ENCODE results near the gene CCNJL. TPM values are rescaled to one million over a fixed set of nuclear protein-coding genes. Genes with fewer than 3 reads are reported as not detected.
"Not testable (repeated sequence)": the region's sequence is repeated elsewhere in the genome, so short reads cannot be mapped to it uniquely, and the experiment has no call there.

CCNJL gene
- total RNA-seq, 1 donor from 2014 or later = not detected

GRCh38 chr5:160334716-160335115 lies 22.4 kb upstream of the CCNJL start:
- intact Hi-C loops (cut with micrococcal nuclease) = not testable (repeated sequence)

GRCh38 chr5:160333721-160334120 lies 21.4 kb upstream of the CCNJL start:
- intact Hi-C loops (cut with micrococcal nuclease) = no loop called here

DNA sequence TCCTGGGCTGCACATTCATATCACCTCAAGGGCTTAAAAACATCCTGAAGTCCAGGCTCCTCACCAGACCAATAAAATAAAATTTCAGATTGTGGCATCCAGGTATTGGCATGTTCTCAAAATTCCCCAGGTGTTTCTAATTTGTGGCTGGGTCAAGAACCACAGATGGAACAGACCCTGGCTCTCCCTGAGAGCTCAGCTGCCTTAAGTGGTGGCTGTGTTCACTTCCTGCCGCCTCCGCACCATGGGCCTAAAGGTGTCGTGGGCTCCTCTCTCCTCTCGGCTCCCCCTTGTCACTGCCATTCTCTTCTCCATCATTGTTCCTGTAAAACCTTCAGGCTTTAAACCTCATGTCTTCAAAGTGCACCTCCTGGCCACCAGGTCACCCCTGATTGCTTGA lies 17.8 kb upstream of the CCNJL start:
- intact Hi-C loops (cut with micrococcal nuclease) = no loop called here

DNA sequence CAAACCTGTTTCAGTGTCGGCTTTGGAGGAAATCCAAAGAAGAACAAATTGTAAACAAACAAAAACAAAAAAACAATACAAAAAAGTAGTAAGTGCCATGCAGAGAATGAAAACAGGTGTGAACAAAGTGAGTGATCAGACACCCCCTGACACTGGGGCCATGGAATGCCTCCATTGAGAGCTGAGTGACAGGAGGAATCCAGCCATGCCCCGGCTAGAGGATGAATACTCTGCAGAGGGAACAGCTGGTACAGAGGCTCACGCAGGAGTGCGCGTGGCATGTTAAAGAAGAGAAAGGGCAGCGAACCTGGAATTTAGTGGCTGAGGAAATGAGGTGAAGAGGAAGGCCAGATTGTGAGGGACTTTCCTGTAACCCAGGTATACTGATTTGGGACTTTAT lies 15.5 kb upstream of the CCNJL start:
- intact Hi-C loops (cut with micrococcal nuclease) = no loop called here

DNA sequence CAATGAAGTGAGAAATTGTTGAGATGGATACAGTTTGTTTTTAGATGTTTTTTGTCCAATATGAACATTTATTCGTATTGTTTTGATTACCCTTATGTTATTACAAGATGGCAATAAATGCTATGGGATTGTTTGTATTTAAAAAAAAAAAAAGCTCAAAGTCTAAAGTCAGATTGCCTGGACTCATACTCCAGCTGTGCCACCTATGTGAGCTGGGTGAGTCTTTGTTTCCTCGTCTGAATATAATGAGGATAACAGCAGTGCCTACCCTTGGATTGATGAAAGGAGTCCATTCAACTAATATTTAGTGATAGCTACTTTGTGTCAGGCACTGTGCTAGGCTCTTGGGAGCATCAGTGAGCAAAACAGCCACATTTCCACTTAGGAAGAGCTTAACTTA lies 14.6 kb upstream of the CCNJL start:
- intact Hi-C loops (cut with micrococcal nuclease) = no loop called here

GRCh38 chr5:160325716-160326115 lies 13.4 kb upstream of the CCNJL start:
- intact Hi-C loops (cut with micrococcal nuclease) = no loop called here

GRCh38 chr5:160324886-160325285 lies 12.5 kb upstream of the CCNJL start:
- intact Hi-C loops (cut with micrococcal nuclease) = no loop called here

DNA sequence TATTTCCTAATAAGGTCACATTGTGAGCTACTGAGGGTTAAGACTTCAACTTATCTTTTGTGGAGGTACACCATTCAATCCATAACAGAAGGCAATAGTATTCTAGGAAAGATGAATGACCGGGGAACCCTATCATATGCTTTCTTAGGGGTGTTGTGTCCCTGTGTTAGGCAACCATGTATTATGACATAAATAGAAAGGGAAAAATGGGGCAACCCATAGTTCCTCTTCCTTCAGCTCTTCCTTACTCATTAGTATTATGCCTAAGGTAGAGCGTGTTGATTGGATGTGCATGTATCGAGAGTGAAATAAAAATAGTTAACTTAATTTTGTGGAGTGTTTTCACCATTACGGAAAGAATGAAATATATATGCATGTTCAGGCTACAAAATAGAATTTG lies 6.0 kb upstream of the CCNJL start:
- intact Hi-C loops (cut with micrococcal nuclease) = no loop called here

DNA sequence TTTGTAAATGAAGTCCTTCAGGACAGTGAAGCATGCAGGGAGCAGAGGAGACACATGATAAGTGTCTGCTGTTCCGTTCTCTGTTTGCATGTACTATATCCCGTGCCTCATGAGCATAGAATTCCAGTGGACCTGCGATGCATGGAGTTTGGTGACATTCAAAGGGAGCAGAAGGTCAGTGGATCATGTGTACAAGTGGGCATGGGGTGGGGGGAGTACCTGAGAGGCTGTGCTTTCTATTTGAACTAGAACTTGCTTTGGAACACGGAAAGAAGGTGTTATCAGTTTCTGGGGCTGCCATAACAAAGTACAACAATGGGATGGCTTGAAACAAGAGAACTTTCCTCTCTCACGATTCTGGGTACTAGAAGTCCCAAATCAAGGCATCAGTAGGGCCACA lies 5.1 kb upstream of the CCNJL start:
- intact Hi-C loops (cut with micrococcal nuclease) = no loop called here

DNA sequence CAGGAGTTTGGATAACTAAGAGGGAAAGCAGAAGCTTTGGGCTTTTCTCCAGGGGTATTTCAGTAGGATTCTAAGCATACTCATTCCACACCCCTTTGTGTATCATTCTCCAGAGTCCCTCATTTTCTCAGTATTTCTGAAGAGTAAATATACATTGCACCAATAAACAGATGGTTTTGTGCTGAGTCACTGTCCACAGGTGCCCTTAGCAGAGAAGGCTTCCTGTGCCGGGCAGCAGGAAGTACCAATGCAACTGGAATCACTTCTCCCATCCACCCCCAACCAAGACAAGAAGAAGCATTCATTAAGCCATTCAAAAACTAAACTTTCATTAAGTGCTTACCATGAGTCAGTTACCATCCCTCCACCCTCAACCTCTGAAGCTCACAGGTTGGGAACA lies 3.6 kb upstream of the CCNJL start:
- intact Hi-C loops (cut with micrococcal nuclease) = no loop called here

- intact Hi-C loops (cut with micrococcal nuclease) = no loop called here
Measured at GRCh38 chr5:160312960-160313727, 780 bp upstream of the CCNJL start.

DNA sequence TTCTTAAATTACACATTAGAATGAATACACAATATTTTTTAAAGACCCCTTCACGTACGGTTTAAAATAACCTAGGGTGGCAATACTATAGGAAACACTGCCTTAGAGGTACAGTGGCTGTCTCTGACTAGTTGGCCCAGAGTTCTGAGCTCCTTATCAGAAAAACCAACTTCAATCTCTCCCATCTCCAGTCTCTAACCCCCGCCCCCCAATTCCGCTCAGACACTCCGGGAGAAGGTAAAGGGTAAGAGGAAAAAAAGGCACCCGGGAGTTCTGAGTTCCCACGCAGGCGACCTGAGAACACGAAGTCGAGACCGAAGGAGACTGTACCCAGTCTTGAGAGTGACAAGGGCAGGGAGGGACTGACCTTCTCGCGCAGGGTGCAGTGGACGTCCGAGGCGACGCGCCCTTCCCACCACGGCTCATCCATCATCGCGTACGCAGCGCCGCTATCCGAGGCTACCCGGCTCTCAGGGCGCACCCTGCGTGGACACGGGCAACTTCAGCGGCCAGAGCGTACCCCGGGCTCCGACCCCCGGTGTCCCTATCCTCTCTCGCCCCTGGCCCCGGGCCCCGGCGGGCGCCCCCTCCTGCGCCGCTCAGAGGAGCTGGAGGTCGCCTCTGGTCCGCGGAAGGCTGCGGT lies 752 bp downstream of the CCNJL start:
- intact Hi-C loops (cut with micrococcal nuclease) = no loop called here

GRCh38 chr5:160310552-160311295 lies 1.6 kb downstream of the CCNJL start:
- intact Hi-C loops (cut with micrococcal nuclease) = no loop called here

DNA sequence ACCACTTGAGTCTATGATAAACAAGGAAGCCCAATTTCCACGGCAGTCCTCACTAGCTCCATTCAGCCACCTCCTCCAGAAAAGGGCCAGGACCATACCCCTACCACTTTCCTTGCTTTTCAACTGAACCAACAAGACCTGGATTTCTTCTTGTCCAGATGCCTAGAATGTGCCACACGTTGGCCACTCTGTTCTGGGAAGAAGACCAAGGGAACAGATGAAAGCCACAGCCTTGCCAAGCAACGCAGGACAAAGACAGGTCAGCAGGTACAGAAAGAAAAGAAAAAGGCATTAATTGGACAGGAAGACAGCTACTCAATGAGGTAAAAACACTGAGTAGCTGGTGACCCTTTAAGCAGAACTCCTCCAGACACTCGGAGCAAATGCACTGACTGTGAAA lies 2.2 kb downstream of the CCNJL start:
- intact Hi-C loops (cut with micrococcal nuclease) = no loop called here

GRCh38 chr5:160306696-160307095 lies 5.7 kb downstream of the CCNJL start:
- intact Hi-C loops (cut with micrococcal nuclease) = no loop called here

- intact Hi-C loops (cut with micrococcal nuclease) = no loop called here
Measured at GRCh38 chr5:160305319-160305718, 7.0 kb downstream of the CCNJL start.

- intact Hi-C loops (cut with micrococcal nuclease) = no loop called here
Measured at GRCh38 chr5:160303690-160304089, 8.7 kb downstream of the CCNJL start.

GRCh38 chr5:160298189-160298588 lies 14.2 kb downstream of the CCNJL start:
- intact Hi-C loops (cut with micrococcal nuclease) = no loop called here

DNA sequence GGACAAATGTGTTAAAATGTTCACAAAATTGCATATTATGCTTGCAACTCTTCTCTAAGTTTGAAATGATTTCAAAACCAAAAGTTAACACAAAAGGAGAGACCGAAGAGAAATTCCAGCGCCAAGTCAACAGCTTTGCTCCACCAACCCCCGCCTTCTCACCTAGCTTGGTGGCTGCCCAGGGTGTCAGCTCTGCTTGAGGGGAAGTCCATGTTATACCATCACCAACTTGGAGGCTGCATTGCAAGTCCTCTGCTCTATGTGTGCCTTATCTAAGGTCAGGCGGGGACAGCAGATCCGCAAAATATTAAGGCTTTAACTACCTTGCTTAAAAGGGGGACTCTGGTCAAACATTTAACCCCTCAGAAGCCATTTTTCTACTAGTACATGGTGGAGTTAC lies 14.6 kb downstream of the CCNJL start:
- intact Hi-C loops (cut with micrococcal nuclease) = no loop called here

DNA sequence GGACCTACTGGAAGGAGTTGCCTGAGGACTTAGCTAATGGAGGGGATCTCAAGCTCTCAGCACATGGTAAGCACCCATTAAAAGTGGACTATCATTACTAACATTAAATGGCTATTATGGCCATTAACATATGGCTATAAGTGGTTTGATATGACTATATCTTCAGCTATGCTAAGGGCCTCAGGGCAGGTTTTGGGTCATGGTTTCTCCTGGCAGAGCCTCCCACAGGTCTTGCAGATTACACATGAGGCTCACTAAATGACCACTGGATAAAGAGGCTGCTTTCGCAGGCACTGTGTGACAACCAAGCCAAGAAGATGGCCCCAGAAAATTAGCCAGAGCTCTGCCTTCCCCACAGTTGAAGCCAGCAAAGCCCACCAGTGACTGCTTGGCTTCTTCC lies 15.4 kb downstream of the CCNJL start:
- intact Hi-C loops (cut with micrococcal nuclease) = no loop called here

DNA sequence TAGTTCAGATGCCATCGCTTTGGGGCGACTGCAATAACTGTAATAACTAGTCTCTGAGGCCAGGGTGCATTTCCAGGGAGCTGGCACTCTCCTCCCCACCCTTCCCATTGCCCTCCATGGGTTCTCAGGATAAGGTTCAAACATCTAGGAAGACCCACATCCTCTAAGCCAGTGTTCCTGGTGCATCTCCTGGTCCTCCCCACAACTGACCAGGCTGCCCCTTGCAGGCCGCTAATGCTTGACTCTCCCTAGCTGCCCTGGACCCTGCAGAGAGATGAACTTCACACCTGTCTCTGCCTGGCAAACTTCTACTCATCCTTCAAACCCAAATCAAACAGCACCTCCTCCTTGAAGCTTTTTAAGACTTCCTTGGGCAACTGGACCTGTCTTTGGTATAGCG lies 15.9 kb downstream of the CCNJL start:
- intact Hi-C loops (cut with micrococcal nuclease) = no loop called here

DNA sequence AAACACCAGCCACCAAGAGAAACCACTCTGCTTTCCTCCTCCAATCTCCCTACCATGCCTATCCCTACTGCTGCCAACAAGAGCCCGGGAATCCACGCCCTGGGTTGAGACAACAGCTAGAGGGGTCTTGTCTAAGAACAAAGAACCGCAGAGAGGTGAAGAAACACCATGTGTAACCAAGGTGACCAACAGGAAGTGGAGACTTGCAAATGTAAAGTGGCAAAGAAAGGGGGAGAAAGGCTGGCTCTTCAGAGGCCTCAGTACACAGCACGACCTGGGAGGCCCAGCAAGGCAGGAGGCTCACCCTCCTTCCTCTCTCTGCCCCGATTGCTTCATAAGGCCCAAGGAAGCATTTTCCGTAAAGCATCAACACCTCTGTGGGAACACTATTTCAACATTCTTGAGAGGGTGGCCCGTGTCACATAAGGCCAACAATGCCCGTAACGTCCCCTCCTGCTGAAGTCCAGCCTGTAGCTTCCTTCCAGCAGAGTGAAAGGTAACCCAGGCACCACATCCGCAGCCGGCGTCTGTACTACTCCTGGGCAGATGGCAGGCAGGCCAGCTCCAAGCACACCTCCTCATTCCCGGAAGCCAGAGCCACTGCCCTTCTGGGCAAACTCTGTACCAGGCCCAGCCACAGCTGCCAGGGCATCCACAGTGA lies 18.3 kb downstream of the CCNJL start:
- intact Hi-C loops (cut with micrococcal nuclease) = no loop called here
